Caco-2 (cell line): Measurements from ENCODE around the gene MAP3K9. TPM values are rescaled to one million over a fixed set of nuclear protein-coding genes. Genes with fewer than 3 reads are reported as not detected.

Source experiments
- BruUV-seq: library from RNA; stranded (reverse); fragments of 400-500 nt; replicated peaks from 2 replicates; lab custom pipeline; 2021; lab: Mats Ljungman, UMichigan
- CTCF ChIA-PET: fragments of 300-600 bp; sonication (Branson Sonifier 250); formaldehyde crosslinking; loops from one replicate; lab custom pipeline; 2022; ENCODE audit warnings: antibody characterized with exemption; lab: Charles Lee
- POLR2A ChIA-PET: fragments of 300-600 bp; sonication (Branson Sonifier 250); formaldehyde crosslinking; loops from one replicate; lab custom pipeline; 2022; ENCODE audit warnings: antibody characterized with exemption; lab: Charles Lee
- DNase-seq, 2 experiments: peaks; one replicate each; pipeline versions ENCODE4 v3.0.0 to v3.0.0-alpha.2; 2020 to 2022
- H3K27me3 ChIP-seq: replicated peaks from 2 replicates; pipeline ENCODE4 v1.6.0; 2011; ENCODE audit warnings: low read length; ENCODE audit not compliant: control insufficient read depth, insufficient read depth
- H3K36me3 ChIP-seq: 2 replicates; pipeline ENCODE4 v1.5.1; 2011; ENCODE audit warnings: low read length; ENCODE audit not compliant: control insufficient read depth, insufficient read depth
- H3K4me1 ChIP-seq: fragments of 250-450 bp; sonication (Bioruptor Pico); 2 replicates; pipeline ENCODE4 v1.5.1; 2020; ENCODE audit warnings: mild to moderate bottlenecking
- H3K4me3 ChIP-seq: 2 replicates; pipeline ENCODE4 v1.5.1; 2011; ENCODE audit warnings: low read depth, mild to moderate bottlenecking, control low read depth, low read length
- H3K9me3 ChIP-seq: fragments of 250-450 bp; sonication (Bioruptor Pico); 2 replicates; pipeline ENCODE4 v1.5.1; 2020; ENCODE audit warnings: mild to moderate bottlenecking, moderate library complexity
- H3K27ac Mint-ChIP-seq: one replicate; pipeline ENCODE4 v1.8.0; 2022; ENCODE audit warnings: mixed read lengths; ENCODE audit not compliant: unreplicated experiment
- H3K27me3 Mint-ChIP-seq: one replicate; pipeline ENCODE4 v1.8.0; 2022; ENCODE audit warnings: mixed read lengths; ENCODE audit not compliant: insufficient read depth, unreplicated experiment
- H3K36me3 Mint-ChIP-seq: one replicate; pipeline ENCODE4 v1.8.0; 2022; ENCODE audit warnings: mild to moderate bottlenecking, mixed read lengths; ENCODE audit not compliant: insufficient read depth, unreplicated experiment
- H3K4me1 Mint-ChIP-seq: one replicate; pipeline ENCODE4 v1.8.0; 2022; ENCODE audit warnings: low read depth, mixed read lengths; ENCODE audit not compliant: unreplicated experiment
- H3K4me3 Mint-ChIP-seq: one replicate; pipeline ENCODE4 v1.8.0; 2022; ENCODE audit warnings: mild to moderate bottlenecking, moderate library complexity, mixed read lengths; ENCODE audit not compliant: unreplicated experiment
- H3K9me3 Mint-ChIP-seq: one replicate; pipeline ENCODE4 v1.8.0; 2022; ENCODE audit warnings: mixed read lengths; ENCODE audit not compliant: unreplicated experiment
- CTCF ChIP-seq, 2 experiments: fragments of 200-600 bp in 1 of 2; IDR thresholded peaks; 1 replicate in 1 of 2; 2 replicates in 1 of 2; pipeline versions ENCODE4 v1.5.1 to v1.8.0; 2011 to 2022; ENCODE audit warnings: antibody characterized with exemption in 1 of 2, control low read depth in 1 of 2, inconsistent platforms in 1 of 2, low read depth in 1 of 2, low read length in 1 of 2, mild to moderate bottlenecking in 1 of 2, moderate library complexity in 1 of 2; ENCODE audit not compliant: insufficient read depth in 1 of 2, severe bottlenecking in 1 of 2, unreplicated experiment in 1 of 2
- intact Hi-C: fragments of 100-400 bp; cut with micrococcal nuclease; formaldehyde crosslinking; loops from one replicate; pipeline ENCODE4 v1.10.0; 2022; ENCODE audit not compliant: unreplicated experiment
- total RNA-seq: library from RNA; stranded (reverse); gene quantifications from 2 replicates; pipeline ENCODE4 v1.2.3, GENCODE V29; 2022

MAP3K9 gene
- total RNA-seq, 1 experiment from 2014 or later, result 19.5 TPM

DNA sequence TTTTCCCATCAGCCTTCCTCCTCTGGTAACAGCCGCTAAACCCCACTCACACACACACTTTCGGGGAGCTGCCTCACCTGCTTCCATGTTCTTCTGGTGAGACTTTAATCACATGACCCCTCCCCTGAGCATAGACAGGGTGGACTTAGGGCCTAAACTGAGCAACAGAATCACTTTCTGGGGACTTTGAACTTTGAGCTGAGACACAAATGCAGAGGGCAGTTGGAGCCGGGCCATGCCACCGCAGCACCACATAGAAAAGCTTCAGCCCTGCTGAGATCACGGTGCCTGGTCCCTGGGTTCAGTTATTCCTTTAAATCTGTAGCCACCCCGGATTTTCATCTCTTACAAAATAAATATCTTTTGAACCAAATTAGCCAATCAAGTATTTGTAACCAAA is 18.4 kb upstream of the MAP3K9 start:
- Histone ChIP-seq H3K4me3 (no peak overlapping the region), H3K27me3 (no peaks in the 10 kb centered on the region; the same call in 1 of the 2 replicates), H3K36me3 (no peaks in the 10 kb centered on the region), H3K9me3 (no peaks in the 10 kb centered on the region), H3K4me1 (0 out of 2 replicates have a peak, but pooled peaks cover 4% of the 10 kb centered on the region)
- ChIA-PET CTCF (interaction anchor here (1.1 to 1.7 kb wide), 2 partner anchors 79 to 128 kb away, joined by 3 to 5 read pairs; partner anchors contain the start of gene PCNX1), POLR2A (no interaction called here)
- intact Hi-C loops, result no loop called here
- H3K27me3 Mint-ChIP-seq, result peaks cover 4% of the 10 kb centered on the region
- no peak for DNase-seq
- no peaks in the 10 kb centered on the region for H3K36me3 Mint-ChIP-seq
- no peak for TF ChIP-seq CTCF (IDR thresholded peaks at IDR 0.05; ENCODE audit: insufficient read depth in 1 of 2, low read depth in 1 of 2, low read length in 1 of 2, severe bottlenecking in 1 of 2, unreplicated experiment in 1 of 2)
- H3K9me3 Mint-ChIP-seq, result no peaks in the 10 kb centered on the region
- no TSS peak for BruUV-seq
- H3K4me1 Mint-ChIP-seq, result peaks cover 10% of the 10 kb centered on the region
- no peak overlapping the region for H3K27ac Mint-ChIP-seq
- H3K4me3 Mint-ChIP-seq, result no peak overlapping the region

DNA sequence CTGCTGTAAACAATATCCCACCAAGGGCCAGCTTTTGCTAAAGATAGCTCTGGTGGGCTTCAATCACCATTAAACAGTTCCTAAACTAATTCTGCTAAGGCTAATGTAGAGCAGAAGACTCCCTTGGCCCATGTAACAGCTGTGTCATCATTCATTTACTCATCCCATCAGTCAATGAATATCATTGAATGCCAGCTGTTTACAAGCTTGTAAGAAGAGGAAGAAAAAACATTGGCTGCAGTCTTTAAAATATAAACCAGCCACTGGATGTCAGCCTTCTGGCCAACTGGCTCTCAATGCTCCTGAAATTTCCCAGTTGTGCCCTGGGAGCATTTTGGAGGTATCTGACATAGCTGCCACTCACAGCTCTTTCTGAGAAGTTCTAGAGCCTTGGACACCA is 18.0 kb upstream of the MAP3K9 start:
- H3K9me3 Mint-ChIP-seq, result no peaks in the 10 kb centered on the region
- no peak for TF ChIP-seq CTCF (IDR thresholded peaks at IDR 0.05; ENCODE audit: insufficient read depth in 1 of 2, low read depth in 1 of 2, low read length in 1 of 2, severe bottlenecking in 1 of 2, unreplicated experiment in 1 of 2)
- no peaks in the 10 kb centered on the region for H3K36me3 Mint-ChIP-seq
- H3K4me3 Mint-ChIP-seq, result no peak overlapping the region
- no peaks in the 10 kb centered on the region; the same call in 1 of the 2 replicates for H3K27me3 ChIP-seq
- no peaks in the 10 kb centered on the region for H3K36me3 ChIP-seq
- DNase-seq, result no peak
- no peaks in the 10 kb centered on the region for H3K9me3 ChIP-seq
- ChIA-PET POLR2A (no interaction called here), CTCF (interaction anchor here (1.1 to 1.7 kb wide), 2 partner anchors 80 to 128 kb away, joined by 3 to 5 read pairs; partner anchors contain the start of gene PCNX1)
- no peak overlapping the region for H3K27ac Mint-ChIP-seq
- intact Hi-C loops, result no loop called here
- H3K4me1 ChIP-seq, result 0 out of 2 replicates have a peak, but pooled peaks cover 4% of the 10 kb centered on the region
- no TSS peak for BruUV-seq
- H3K4me1 Mint-ChIP-seq, result peaks cover 7% of the 10 kb centered on the region
- H3K4me3 ChIP-seq, result no peak overlapping the region
- H3K27me3 Mint-ChIP-seq, result peaks cover 4% of the 10 kb centered on the region

GRCh38 chr14:70823281-70823680 is 14.0 kb upstream of the MAP3K9 start:
- Mint-ChIP-seq H3K9me3 (no peaks in the 10 kb centered on the region), H3K4me1 (peaks cover 7% of the 10 kb centered on the region), H3K4me3 (peak overlapping the region; percentile 74), H3K27ac (no peak overlapping the region), H3K27me3 (peaks cover 4% of the 10 kb centered on the region), H3K36me3 (peaks cover 4% of the 10 kb centered on the region)
- no peak for DNase-seq
- Histone ChIP-seq H3K4me1 (0 out of 2 replicates have a peak, but pooled peaks cover 4% of the 10 kb centered on the region), H3K36me3 (no peaks in the 10 kb centered on the region), H3K27me3 (no peaks in the 10 kb centered on the region), H3K9me3 (no peaks in the 10 kb centered on the region), H3K4me3 (no peak overlapping the region)
- BruUV-seq, result no TSS peak
- no peak for TF ChIP-seq CTCF (IDR thresholded peaks at IDR 0.05; ENCODE audit: insufficient read depth in 1 of 2, low read depth in 1 of 2, low read length in 1 of 2, severe bottlenecking in 1 of 2, unreplicated experiment in 1 of 2)
- ChIA-PET CTCF (interaction anchor here (0.5 to 0.7 kb wide), 2 partner anchors 14 to 130 kb away, joined by 4 read pairs; partner anchors contain the start of gene MAP3K9), POLR2A (interaction anchor here (0.6 kb wide), 1 partner anchor 259 kb away, joined by 4 read pairs; no protein-coding TSS in a partner anchor)
- intact Hi-C loops, result loop anchor here (5.0 kb wide), 1 partner anchor 84 kb away; the partner anchor contains the start of gene PCNX1
